CD4-positive, alpha-beta memory T cell (primary cell): ENCODE data around the gene CAMTA1. TPM values are rescaled to one million over a fixed set of nuclear protein-coding genes. Genes with fewer than 3 reads are reported as not detected.
"Not testable (repeated sequence)": the region's sequence is repeated elsewhere in the genome, so short reads cannot be mapped to it uniquely, and the experiment has no call there.

Experiments used
- CTCF ChIA-PET: fragments of 350-600 bp; sonication (Branson Sonifier 250); formaldehyde crosslinking; loops from one replicate; lab custom pipeline; 2021; ENCODE audit warnings: inconsistent platforms; ENCODE audit not compliant: partially characterized antibody; lab: Charles Lee
- POLR2A ChIA-PET: fragments of 350-600 bp; sonication (Branson Sonifier 250); formaldehyde crosslinking; loops from one replicate; lab custom pipeline; 2021; ENCODE audit not compliant: partially characterized antibody; lab: Charles Lee
- DNase-seq, 5 donors: peaks; one replicate each; pipeline versions ENCODE4 v3.0.0 to v3.0.0-alpha.2; 2020 to 2022; ENCODE audit warnings: mixed read lengths in 1 of 5
- H3K27ac ChIP-seq: one replicate; pipeline ENCODE4 v1.7.0; 2013; ENCODE audit warnings: low read depth, low read length
- H3K27me3 ChIP-seq: 2 replicates; pipeline ENCODE4 v1.7.0; 2013; ENCODE audit warnings: mild to moderate bottlenecking, low read length, moderate library complexity; ENCODE audit not compliant: insufficient read depth
- H3K36me3 ChIP-seq: 2 replicates; pipeline ENCODE4 v1.7.0; 2013; ENCODE audit warnings: mild to moderate bottlenecking, low read length, moderate library complexity; ENCODE audit not compliant: insufficient read depth
- H3K4me1 ChIP-seq: 2 replicates; pipeline ENCODE4 v1.7.0; 2013; ENCODE audit warnings: mild to moderate bottlenecking, low read length, moderate library complexity; ENCODE audit not compliant: insufficient read depth
- H3K4me3 ChIP-seq, 2 donors: one replicate each; pipeline ENCODE4 v1.7.0; 2013; ENCODE audit warnings: low read length in 2 of 2, mild to moderate bottlenecking in 1 of 2
- H3K9me3 ChIP-seq, 2 donors: one replicate each; pipeline ENCODE4 v1.7.0; 2013; ENCODE audit warnings: low read length in 2 of 2, control low read depth in 1 of 2; ENCODE audit not compliant: control insufficient read depth in 1 of 2
- H3K27ac Mint-ChIP-seq, 7 donors: one replicate each; pipeline ENCODE4 v1.8.0; 2020 to 2021; ENCODE audit warnings: mixed read lengths in 7 of 7, mild to moderate bottlenecking in 6 of 7, inconsistent platforms in 3 of 7, moderate library complexity in 3 of 7
- H3K27me3 Mint-ChIP-seq, 2 donors: one replicate each; pipeline ENCODE4 v1.8.0; 2020 to 2021; ENCODE audit warnings: mixed read lengths in 2 of 2
- H3K36me3 Mint-ChIP-seq, 2 donors: one replicate each; pipeline ENCODE4 v1.8.0; 2020 to 2021; ENCODE audit warnings: mixed read lengths in 2 of 2, inconsistent platforms in 1 of 2, mild to moderate bottlenecking in 1 of 2
- H3K4me1 Mint-ChIP-seq, 4 donors: one replicate each; pipeline ENCODE4 v1.8.0; 2020 to 2021; ENCODE audit warnings: mixed read lengths in 4 of 4, mild to moderate bottlenecking in 1 of 4
- H3K4me3 Mint-ChIP-seq, 8 donors: one replicate each; pipeline ENCODE4 v1.8.0; 2020 to 2021; ENCODE audit warnings: mixed read lengths in 8 of 8, mild to moderate bottlenecking in 7 of 8, moderate library complexity in 6 of 8, inconsistent platforms in 3 of 8
- H3K9me3 Mint-ChIP-seq, 8 donors: one replicate each; pipeline ENCODE4 v1.8.0; 2020 to 2021; ENCODE audit warnings: mixed read lengths in 8 of 8, mild to moderate bottlenecking in 5 of 8, inconsistent platforms in 3 of 8, moderate library complexity in 1 of 8
- intact Hi-C: fragments of 100-400 bp; cut with micrococcal nuclease; formaldehyde crosslinking; loops from one replicate; pipeline ENCODE4 v1.15.1; 2023
- polyA plus RNA-seq, 2 donors: library from polyadenylated mRNA; unstranded; fragments of 300-500 nt; fragmentation: Illumina TruSeq; gene quantifications; one replicate each; pipeline ENCODE4 v1.2.3, GENCODE V29; 2021
- total RNA-seq, 2 experiments: library from RNA; stranded (reverse); gene quantifications; one replicate each; pipeline ENCODE4 v1.2.3, GENCODE V29; 2021

The CAMTA1 gene
- total and polyA plus RNA-seq, 4 experiments from 2014 or later: 39.1 to 118 (median 59.9) TPM

DNA sequence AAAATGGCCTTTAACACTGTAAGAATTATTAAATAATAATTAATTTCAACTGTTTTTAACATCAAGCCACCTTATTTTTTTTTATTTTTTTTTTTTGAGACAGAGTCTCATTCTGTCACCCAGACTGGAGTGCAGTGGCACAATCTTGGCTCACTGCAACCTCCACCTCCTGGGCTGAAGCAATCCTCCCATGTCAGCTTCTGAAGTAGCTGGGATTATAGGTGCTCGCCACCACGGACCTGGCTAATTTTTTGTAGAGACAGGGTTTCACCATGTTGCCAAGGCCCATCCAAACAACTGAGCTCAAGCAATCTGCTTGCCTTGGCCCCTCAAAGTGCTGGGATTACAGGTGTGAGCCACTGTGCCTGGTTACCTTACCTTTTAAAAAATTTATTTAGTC lies 46.8 kb downstream of the CAMTA1 start:
- CTCF ChIA-PET, H3K27ac Mint-ChIP-seq, H3K36me3 ChIP-seq, H3K27ac ChIP-seq, POLR2A ChIA-PET, H3K4me1 ChIP-seq, H3K27me3 ChIP-seq, H3K4me3 ChIP-seq, intact Hi-C loops, H3K9me3 ChIP-seq, H3K4me3 Mint-ChIP-seq, DNase-seq, H3K9me3 Mint-ChIP-seq, H3K27me3 Mint-ChIP-seq: not testable (repeated sequence)
- peaks cover 6 to 17% (median 14%) of the 10 kb centered on the region in 4 donors for H3K4me1 Mint-ChIP-seq
- peaks cover 30 to 36% of the 10 kb centered on the region in 2 donors for H3K36me3 Mint-ChIP-seq

DNA sequence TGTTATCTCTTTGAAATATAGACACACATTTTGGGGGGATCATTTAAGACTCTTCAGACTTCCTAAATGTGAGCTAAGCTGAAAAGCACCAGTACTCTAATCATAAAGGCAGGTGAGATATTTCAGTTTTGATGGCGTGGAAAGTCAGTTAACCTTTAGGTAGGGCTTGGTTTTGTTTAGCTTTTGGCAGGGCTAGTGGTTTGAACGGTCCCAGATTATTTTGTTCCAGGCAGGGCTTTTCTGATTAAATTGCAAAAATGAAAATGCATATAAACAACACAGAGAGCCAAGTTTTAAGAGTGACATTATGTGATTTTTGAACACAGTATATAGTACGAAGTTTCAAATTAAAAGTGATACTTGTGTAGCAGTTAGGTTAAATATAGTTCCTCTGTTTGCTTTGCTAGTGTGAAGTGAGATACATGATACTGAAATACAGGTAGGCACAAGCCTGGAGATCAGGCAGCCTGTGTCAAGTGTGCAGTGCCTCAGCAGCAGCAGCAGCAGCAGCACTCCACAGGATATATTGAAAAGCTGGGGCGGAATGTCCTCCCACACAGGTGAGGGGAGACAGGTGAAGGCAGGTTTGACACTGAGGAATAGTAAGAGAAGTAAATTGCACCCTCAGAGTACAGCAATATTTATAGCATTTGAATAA lies 47.4 kb downstream of the CAMTA1 start:
- H3K4me1 Mint-ChIP-seq: peaks cover 6 to 13% (median 10%) of the 10 kb centered on the region in 4 donors
- Histone ChIP-seq H3K4me3 (no peak overlapping the region), H3K9me3 (no peaks in the 10 kb centered on the region), H3K36me3 (no peaks in the 10 kb centered on the region), H3K27me3 (no peaks in the 10 kb centered on the region), H3K27ac (no peak overlapping the region), H3K4me1 (no peaks in the 10 kb centered on the region)
- peak overlapping the region in 1 of 7 donors; percentile 49 for H3K27ac Mint-ChIP-seq
- H3K27me3 Mint-ChIP-seq: no peaks in the 10 kb centered on the region
- no peak for DNase-seq
- POLR2A ChIA-PET: no interaction called here
- CTCF ChIA-PET: no interaction called here
- H3K36me3 Mint-ChIP-seq: peaks cover 24 to 33% of the 10 kb centered on the region in 2 donors
- no peak overlapping the region for H3K4me3 Mint-ChIP-seq
- no peaks in the 10 kb centered on the region for H3K9me3 Mint-ChIP-seq
- intact Hi-C loops: no loop called here

DNA sequence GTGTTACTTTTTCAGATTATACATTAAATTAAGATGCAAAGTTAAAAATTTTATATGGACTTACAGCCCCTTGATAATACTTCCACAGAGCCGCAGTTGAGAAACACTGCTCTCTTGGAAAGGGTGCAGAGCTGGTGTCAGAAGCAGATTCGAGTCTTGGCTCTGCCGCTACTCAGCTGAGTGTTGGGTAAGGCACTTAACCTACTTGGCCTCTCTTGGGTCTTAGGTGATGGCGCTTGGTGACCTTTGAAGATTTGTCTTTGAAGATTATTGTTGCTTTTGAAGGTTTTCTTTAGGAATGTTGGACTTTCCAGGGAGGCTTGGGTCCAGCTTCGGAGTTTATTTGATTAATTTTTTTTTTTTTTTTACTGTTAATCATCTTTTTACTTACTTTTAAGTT lies 48.5 kb downstream of the CAMTA1 start:
- CTCF ChIA-PET: no interaction called here
- no peak for DNase-seq
- Mint-ChIP-seq H3K9me3 (no peaks in the 10 kb centered on the region), H3K27me3 (no peaks in the 10 kb centered on the region), H3K27ac (no peak overlapping the region), H3K4me3 (no peak overlapping the region), H3K4me1 (peaks cover 5 to 12% (median 9%) of the 10 kb centered on the region in 4 donors), H3K36me3 (peaks cover 26 to 36% of the 10 kb centered on the region in 2 donors)
- Histone ChIP-seq H3K36me3 (no peaks in the 10 kb centered on the region), H3K4me3 (no peak overlapping the region), H3K27me3 (no peaks in the 10 kb centered on the region), H3K27ac (no peak overlapping the region), H3K4me1 (no peaks in the 10 kb centered on the region), H3K9me3 (no peaks in the 10 kb centered on the region)
- intact Hi-C loops: no loop called here
- POLR2A ChIA-PET: no interaction called here

DNA sequence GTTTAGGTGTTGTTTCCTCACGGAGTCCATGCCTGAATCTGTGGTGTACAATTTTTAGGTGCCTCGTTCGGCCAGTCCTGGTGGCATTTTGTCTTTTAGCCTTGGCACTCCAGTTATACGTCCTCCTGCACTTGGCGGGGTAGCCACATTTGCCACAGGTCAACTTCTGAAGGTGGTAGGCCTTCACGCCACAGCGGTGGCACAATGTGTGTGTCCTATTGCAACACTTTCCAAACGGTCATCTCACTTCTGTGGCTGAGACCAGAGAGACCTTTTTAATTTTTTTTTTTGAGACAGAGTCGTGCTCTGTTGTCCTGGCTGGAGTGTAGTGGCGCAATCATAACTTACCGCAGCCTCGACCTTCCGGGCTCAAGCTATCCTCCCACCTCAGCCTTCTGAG lies 49.1 kb downstream of the CAMTA1 start:
- Histone ChIP-seq H3K4me1 (no peaks in the 10 kb centered on the region), H3K36me3 (no peaks in the 10 kb centered on the region), H3K27ac (no peak overlapping the region), H3K27me3 (no peaks in the 10 kb centered on the region), H3K9me3 (no peaks in the 10 kb centered on the region), H3K4me3 (no peak overlapping the region)
- Mint-ChIP-seq H3K36me3 (peaks cover 25 to 33% of the 10 kb centered on the region in 2 donors), H3K4me1 (peaks cover 5 to 13% (median 9%) of the 10 kb centered on the region in 4 donors), H3K27ac (no peak overlapping the region), H3K9me3 (no peaks in the 10 kb centered on the region), H3K4me3 (no peak overlapping the region), H3K27me3 (no peaks in the 10 kb centered on the region)
- ChIA-PET POLR2A (no interaction called here), CTCF (no interaction called here)
- intact Hi-C loops: no loop called here
- no peak for DNase-seq

DNA sequence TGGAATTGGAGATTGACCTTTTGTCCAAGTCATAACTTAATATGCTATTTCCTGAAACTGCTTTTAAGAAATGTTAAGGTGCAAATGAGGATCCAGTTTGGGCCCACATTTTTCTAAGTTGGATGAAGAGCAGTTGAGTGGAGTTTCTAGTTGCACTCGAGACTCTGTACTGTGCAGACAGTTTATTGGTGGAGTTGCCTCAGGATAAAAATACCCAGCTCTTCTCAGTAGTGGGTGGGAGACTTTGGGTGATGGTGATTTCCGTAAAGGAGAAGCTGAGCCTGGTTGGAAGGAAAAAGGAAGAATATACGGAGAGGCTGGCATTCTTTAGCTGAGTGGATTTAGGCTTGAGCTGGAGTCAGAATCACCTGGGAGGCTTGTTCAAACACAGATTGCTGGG lies 49.9 kb downstream of the CAMTA1 start:
- Histone ChIP-seq H3K9me3 (no peaks in the 10 kb centered on the region), H3K36me3 (no peaks in the 10 kb centered on the region), H3K27me3 (no peaks in the 10 kb centered on the region), H3K4me1 (no peaks in the 10 kb centered on the region), H3K4me3 (no peak overlapping the region), H3K27ac (no peak overlapping the region)
- CTCF ChIA-PET: interaction anchor here (0.9 kb wide), 1 partner anchor 12 kb away, joined by 4 read pairs; no protein-coding TSS in a partner anchor
- Mint-ChIP-seq H3K27ac (peak overlapping the region in 1 of 7 donors; percentile 70), H3K27me3 (no peaks in the 10 kb centered on the region), H3K36me3 (peaks cover 26 to 33% of the 10 kb centered on the region in 2 donors), H3K9me3 (peaks cover 0 to under 1% (median 0%) of the 10 kb centered on the region in 8 donors), H3K4me1 (peaks cover 5 to 16% (median 10%) of the 10 kb centered on the region in 4 donors), H3K4me3 (peak overlapping the region in 1 of 8 donors; percentile 38)
- DNase-seq: no peak
- intact Hi-C loops: no loop called here
- POLR2A ChIA-PET: no interaction called here

DNA sequence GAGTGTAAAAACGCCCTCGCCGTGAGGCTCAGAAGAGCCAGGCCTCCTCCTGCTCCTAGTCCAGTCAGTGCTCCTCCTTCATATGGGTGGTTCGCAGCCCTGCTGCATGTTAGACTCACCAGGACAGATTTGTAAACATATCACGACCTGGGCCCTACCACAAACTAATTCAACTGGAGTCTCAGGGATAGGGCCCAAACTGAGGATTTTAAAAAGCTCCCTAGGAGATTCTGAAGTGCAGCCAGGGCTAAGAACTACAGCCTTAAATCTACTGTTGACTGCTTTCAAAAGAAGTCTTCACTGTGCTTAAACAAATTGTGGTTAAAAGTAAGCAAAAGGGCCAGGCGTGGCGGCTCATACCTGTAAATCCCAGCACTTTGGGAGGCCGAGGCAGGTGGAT lies 57.0 kb downstream of the CAMTA1 start:
- Histone ChIP-seq H3K4me3 (no peak overlapping the region), H3K36me3 (peaks cover 5% of the 10 kb centered on the region), H3K27me3 (no peaks in the 10 kb centered on the region), H3K9me3 (no peaks in the 10 kb centered on the region), H3K4me1 (no peaks in the 10 kb centered on the region), H3K27ac (no peak overlapping the region)
- DNase-seq: no peak
- ChIA-PET POLR2A (no interaction called here), CTCF (no interaction called here)
- Mint-ChIP-seq H3K9me3 (peaks cover 0 to 13% (median 5%) of the 10 kb centered on the region in 8 donors), H3K27me3 (no peaks in the 10 kb centered on the region), H3K36me3 (peaks cover 50 to 69% of the 10 kb centered on the region in 2 donors), H3K27ac (no peak overlapping the region), H3K4me1 (peaks cover 0 to 22% (median 5%) of the 10 kb centered on the region in 4 donors), H3K4me3 (no peak overlapping the region)
- intact Hi-C loops: no loop called here

DNA sequence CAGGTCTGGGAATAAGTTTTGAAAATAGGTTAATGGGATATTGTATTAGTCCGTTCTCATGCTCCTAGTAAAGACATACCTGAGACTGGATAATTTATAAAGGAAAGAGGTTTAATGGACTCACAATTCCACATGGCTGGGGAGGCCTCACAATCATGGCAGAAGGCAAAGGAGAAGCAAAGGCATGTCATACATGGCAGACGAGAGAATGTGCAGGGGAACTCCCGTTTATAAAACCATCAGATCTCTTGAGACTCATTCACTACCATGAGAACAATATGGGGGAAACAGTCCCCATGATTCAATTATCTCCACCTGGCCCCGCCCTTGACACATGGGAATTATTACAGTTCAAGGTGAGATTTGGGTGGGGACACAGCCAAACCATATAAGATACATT lies 60.5 kb downstream of the CAMTA1 start:
- peaks cover 43 to 67% of the 10 kb centered on the region in 2 donors for H3K36me3 Mint-ChIP-seq
- H3K4me1 ChIP-seq, CTCF ChIA-PET, H3K4me3 Mint-ChIP-seq, DNase-seq, H3K27ac ChIP-seq, H3K4me3 ChIP-seq, POLR2A ChIA-PET, H3K27me3 Mint-ChIP-seq, H3K27me3 ChIP-seq, H3K27ac Mint-ChIP-seq, intact Hi-C loops, H3K9me3 ChIP-seq, H3K36me3 ChIP-seq: not testable (repeated sequence)
- peaks cover 0 to 13% (median 5%) of the 10 kb centered on the region in 8 donors for H3K9me3 Mint-ChIP-seq
- H3K4me1 Mint-ChIP-seq: peaks cover 3 to 19% (median 11%) of the 10 kb centered on the region in 4 donors
